Measurements from ENCODE around the gene GNB1L. TPM values are rescaled to one million over a fixed set of nuclear protein-coding genes. Genes with fewer than 3 reads are reported as not detected.

Gene GNB1L
- total RNA-seq, 1 donor from 2014 or later, result 3.7 TPM

- Mint-ChIP-seq H3K27ac (ENCODE audit: unreplicated experiment) (peak overlapping the region; percentile 24), H3K36me3 (ENCODE audit: low read depth, unreplicated experiment) (no peaks in the 10 kb centered on the region), H3K4me1 (ENCODE audit: unreplicated experiment) (peaks cover 17% of the 10 kb centered on the region), H3K27me3 (ENCODE audit: unreplicated experiment) (peaks cover 25% of the 10 kb centered on the region), H3K9me3 (ENCODE audit: unreplicated experiment) (no peaks in the 10 kb centered on the region), H3K4me3 (ENCODE audit: unreplicated experiment) (no peak overlapping the region)
- DNase-seq (ENCODE audit: low spot score), result no peak
- TF ChIP-seq CTCF (IDR thresholded peaks at IDR 0.05; ENCODE audit: unreplicated experiment), result no peak
Measured at GRCh38 chr22:19882446-19883381, 28.0 kb upstream of the GNB1L start.

- peaks cover 18% of the 10 kb centered on the region for H3K27me3 Mint-ChIP-seq (ENCODE audit: unreplicated experiment)
- peak overlapping the region; percentile 95 for H3K27ac Mint-ChIP-seq (ENCODE audit: unreplicated experiment)
- H3K4me3 Mint-ChIP-seq (ENCODE audit: unreplicated experiment), result peak overlapping the region; percentile 78
- TF ChIP-seq CTCF (IDR thresholded peaks at IDR 0.05; ENCODE audit: unreplicated experiment), result no peak
- H3K9me3 Mint-ChIP-seq (ENCODE audit: unreplicated experiment), result no peaks in the 10 kb centered on the region
- H3K36me3 Mint-ChIP-seq (ENCODE audit: low read depth, unreplicated experiment), result no peaks in the 10 kb centered on the region
- peaks cover 13% of the 10 kb centered on the region for H3K4me1 Mint-ChIP-seq (ENCODE audit: unreplicated experiment)
- DNase-seq (ENCODE audit: low spot score), result peak; percentile 77
Measured at GRCh38 chr22:19880786-19881569, 26.3 kb upstream of the GNB1L start.

- Mint-ChIP-seq H3K27me3 (ENCODE audit: unreplicated experiment) (peaks cover 16% of the 10 kb centered on the region), H3K36me3 (ENCODE audit: low read depth, unreplicated experiment) (no peaks in the 10 kb centered on the region), H3K4me1 (ENCODE audit: unreplicated experiment) (peaks cover 13% of the 10 kb centered on the region), H3K4me3 (ENCODE audit: unreplicated experiment) (no peak overlapping the region), H3K9me3 (ENCODE audit: unreplicated experiment) (no peaks in the 10 kb centered on the region), H3K27ac (ENCODE audit: unreplicated experiment) (peak overlapping the region; percentile 75)
- no peak for TF ChIP-seq CTCF (IDR thresholded peaks at IDR 0.05; ENCODE audit: unreplicated experiment)
- no peak for DNase-seq (ENCODE audit: low spot score)
Measured at GRCh38 chr22:19879992-19880785, 25.5 kb upstream of the GNB1L start.

- Mint-ChIP-seq H3K4me1 (ENCODE audit: unreplicated experiment) (peaks cover 13% of the 10 kb centered on the region), H3K9me3 (ENCODE audit: unreplicated experiment) (no peaks in the 10 kb centered on the region), H3K27me3 (ENCODE audit: unreplicated experiment) (peaks cover 16% of the 10 kb centered on the region), H3K27ac (ENCODE audit: unreplicated experiment) (no peak overlapping the region), H3K4me3 (ENCODE audit: unreplicated experiment) (no peak overlapping the region), H3K36me3 (ENCODE audit: low read depth, unreplicated experiment) (no peaks in the 10 kb centered on the region)
- TF ChIP-seq CTCF (IDR thresholded peaks at IDR 0.05; ENCODE audit: unreplicated experiment), result no peak
- no peak for DNase-seq (ENCODE audit: low spot score)
Measured at GRCh38 chr22:19879643-19879991, 24.9 kb upstream of the GNB1L start.
